OCI-LY3 (cell line): ENCODE data around the gene STRIP1.

Experiments
- H2AFZ ChIP-seq: fragments of 200-600, 300-600 bp; shearing (Covaris generic); 2 replicates; pipeline ENCODE4 v1.6.0; 2014; ENCODE audit warnings: antibody characterized with exemption, low read depth, low read length
- H3K27ac ChIP-seq: fragments of 200-600, 300-600 bp; sonication (generic); 2 replicates; pipeline ENCODE4 v1.5.1; 2014; ENCODE audit warnings: mild to moderate bottlenecking, low read length, moderate library complexity, mixed read lengths
- H3K27me3 ChIP-seq: fragments of 200-600, 300-600 bp; sonication (generic); 2 replicates; pipeline ENCODE4 v1.6.1; 2014; ENCODE audit warnings: low read depth, low read length, mixed read lengths
- H3K36me3 ChIP-seq: fragments of 200-600, 300-600 bp; sonication (generic); replicated peaks from 2 replicates; pipeline ENCODE3; 2014; ENCODE audit warnings: low read depth, low read length, mixed read lengths
- H3K4me1 ChIP-seq: fragments of 300-600, 200-600 bp; sonication (generic); 2 replicates; pipeline ENCODE4 v1.6.1; 2014; ENCODE audit warnings: low read length, mixed read lengths
- H3K4me2 ChIP-seq: fragments of 200-600, 300-600 bp; sonication (generic); 2 replicates; pipeline ENCODE4 v1.6.1; 2014; ENCODE audit warnings: low read length, mixed read lengths
- H3K4me3 ChIP-seq: fragments of 300-600, 200-600 bp; sonication (generic); 2 replicates; pipeline ENCODE4 v1.5.1; 2014; ENCODE audit warnings: antibody characterized with exemption, mild to moderate bottlenecking, low read length, moderate library complexity
- H3K79me2 ChIP-seq: fragments of 300-600, 200-600 bp; shearing (Covaris generic); 2 replicates; pipeline ENCODE4 v1.6.1; 2014; ENCODE audit warnings: mild to moderate bottlenecking, low read length, mixed read lengths
- H3K9ac ChIP-seq: fragments of 300-600, 200-600 bp; shearing (Covaris generic); 2 replicates; pipeline ENCODE4 v1.6.0; 2014; ENCODE audit warnings: mild to moderate bottlenecking, low read length, moderate library complexity
- H3K9me3 ChIP-seq: fragments of 200-600, 300-600 bp; shearing (Covaris generic); 2 replicates; pipeline ENCODE4 v1.6.1; 2014; ENCODE audit warnings: low read length, mixed read lengths; ENCODE audit not compliant: insufficient read depth
- H4K20me1 ChIP-seq: fragments of 200-600, 300-600 bp; sonication (generic); 2 replicates; pipeline ENCODE4 v1.6.1; 2016; ENCODE audit warnings: low read length, mixed read lengths; ENCODE audit not compliant: insufficient read depth
- CTCF ChIP-seq: fragments of 200-600, 300-600 bp; sonication (generic); IDR thresholded peaks from 2 replicates; pipeline ENCODE4 v1.5.1; 2014; ENCODE audit warnings: antibody characterized with exemption, low read length, low read depth
- EZH2phosphoT487 ChIP-seq: fragments of 200-600 bp; shearing (Covaris generic); IDR thresholded peaks from 2 replicates; pipeline ENCODE4 v1.6.1; 2018; ENCODE audit warnings: antibody characterized with exemption, mixed run types, low read depth

Gene STRIP1

GRCh38 chr1:110094931-110095654, 60.7 kb downstream of the STRIP1 start:
- Histone ChIP-seq H3K4me3 (no peak overlapping the region), H3K9ac (no peak overlapping the region), H3K9me3 (no peaks in the 10 kb centered on the region), H4K20me1 (no peaks in the 10 kb centered on the region), H3K79me2 (no peaks in the 10 kb centered on the region), H2AFZ (no peak overlapping the region), H3K27me3 (no peaks in the 10 kb centered on the region), H3K36me3 (no peaks in the 10 kb centered on the region), H3K4me2 (no peak overlapping the region), H3K4me1 (peaks cover 4% of the 10 kb centered on the region), H3K27ac (no peak overlapping the region)
- TF ChIP-seq EZH2phosphoT487 = no peak
- TF ChIP-seq CTCF = no peak

GRCh38 chr1:110097507-110098221, 63.2 kb downstream of the STRIP1 start:
- Histone ChIP-seq H3K27me3 (no peaks in the 10 kb centered on the region), H3K4me3 (no peak overlapping the region), H3K9ac (no peak overlapping the region), H3K79me2 (no peaks in the 10 kb centered on the region), H3K4me2 (no peak overlapping the region), H2AFZ (no peak overlapping the region), H3K27ac (no peak overlapping the region), H3K4me1 (no peaks in the 10 kb centered on the region), H4K20me1 (no peaks in the 10 kb centered on the region), H3K36me3 (no peaks in the 10 kb centered on the region), H3K9me3 (no peaks in the 10 kb centered on the region)
- TF ChIP-seq EZH2phosphoT487 (no peak), CTCF (no peak)

GRCh38 chr1:110098222-110099026, 64.0 kb downstream of the STRIP1 start:
- Histone ChIP-seq H3K4me1 (no peaks in the 10 kb centered on the region), H3K4me2 (no peak overlapping the region), H2AFZ (no peak overlapping the region), H3K27ac (no peak overlapping the region), H3K79me2 (no peaks in the 10 kb centered on the region), H4K20me1 (no peaks in the 10 kb centered on the region), H3K9ac (no peak overlapping the region), H3K9me3 (no peaks in the 10 kb centered on the region), H3K27me3 (no peaks in the 10 kb centered on the region), H3K4me3 (no peak overlapping the region), H3K36me3 (no peaks in the 10 kb centered on the region)
- TF ChIP-seq CTCF (no peak), EZH2phosphoT487 (no peak)

GRCh38 chr1:110100335-110100734, 65.9 kb downstream of the STRIP1 start:
- Histone ChIP-seq H2AFZ (no peak overlapping the region), H3K4me1 (no peaks in the 10 kb centered on the region), H3K27ac (no peak overlapping the region), H3K27me3 (no peaks in the 10 kb centered on the region), H3K79me2 (no peaks in the 10 kb centered on the region), H3K4me2 (no peak overlapping the region), H3K36me3 (no peaks in the 10 kb centered on the region), H3K9ac (no peak overlapping the region), H3K9me3 (no peaks in the 10 kb centered on the region), H4K20me1 (no peaks in the 10 kb centered on the region), H3K4me3 (no peak overlapping the region)
- TF ChIP-seq CTCF (no peak), EZH2phosphoT487 (no peak)
